Lower lobe of right lung (tissue), 2 donors: ENCODE data around the gene ENO1. TPM values are rescaled to one million over a fixed set of nuclear protein-coding genes. Genes with fewer than 3 reads are reported as not detected.
A peak's percentile ranks its signal among the peaks of the same experiment; 100 is the strongest.

Source experiments
- ATAC-seq, 2 donors: fragments of 200-7000 bp; cut with Tn5 transposase; one replicate each; pipeline ENCODE4 v1.9.1; 2020 to 2022; ENCODE audit warnings: mild to moderate bottlenecking in 2 of 2, moderate library complexity in 2 of 2
- DNase-seq: peaks from one replicate; pipeline ENCODE4 v3.0.0-alpha.2; 2020
- H3K27ac ChIP-seq: fragments of 200-600 bp; one replicate; pipeline ENCODE4 v1.8.0; 2022
- H3K27me3 ChIP-seq: fragments of 200-600 bp; one replicate; pipeline ENCODE4 v1.8.0; 2022; ENCODE audit warnings: low read depth
- H3K36me3 ChIP-seq: fragments of 200-600 bp; one replicate; pipeline ENCODE4 v1.8.0; 2022; ENCODE audit warnings: mild to moderate bottlenecking
- H3K4me1 ChIP-seq: fragments of 200-600 bp; one replicate; pipeline ENCODE4 v1.8.0; 2022
- H3K4me3 ChIP-seq: fragments of 200-600 bp; one replicate; pipeline ENCODE4 v1.8.0; 2022; ENCODE audit warnings: mild to moderate bottlenecking
- H3K9me3 ChIP-seq: fragments of 200-600 bp; one replicate; pipeline ENCODE4 v1.8.0; 2022
- intact Hi-C: fragments of 100-400 bp; cut with DNase I; formaldehyde crosslinking; loops from one replicate; pipeline ENCODE4 v1.11.0; 2022
- total RNA-seq: library from RNA; stranded (reverse); fragmentation: NEBNext Ultra II Directional; extraction: Animal tissue kit (Norgen Biotek cat#: 25700); gene quantifications from one replicate; pipeline ENCODE4 v1.2.1, GENCODE V29; 2021
- TF ChIP-seq, protein P1 (sequence below): fragments of 200-600 bp; IDR thresholded peaks from one replicate; pipeline ENCODE4 v1.8.0; 2022; ENCODE audit warnings: antibody characterized with exemption, mild to moderate bottlenecking
- donor health status: DM: no; HTN: yes; CAD: no; lungs with severe emphysema.

The ENO1 gene
- total RNA-seq, 1 donor from 2014 or later, result 580 TPM

DNA sequence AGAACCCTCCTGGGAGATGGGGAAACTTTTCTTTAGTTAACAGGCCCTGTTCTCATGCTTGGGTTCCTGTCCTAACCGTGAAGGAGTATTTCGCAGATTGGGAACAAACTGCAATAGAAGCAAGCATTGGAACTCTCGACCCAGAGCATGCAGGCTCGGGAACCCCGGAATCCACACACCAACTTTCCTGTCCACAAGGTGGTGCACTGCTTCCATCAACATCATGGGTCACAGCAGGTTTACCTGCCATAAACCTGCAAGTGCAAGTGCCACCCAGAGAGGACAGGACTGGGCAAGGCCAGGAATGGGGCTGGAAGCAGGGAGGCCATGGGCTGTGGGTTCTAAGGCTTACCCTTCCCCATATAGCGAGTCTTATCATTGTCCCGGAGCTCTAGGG is 6.9 kb downstream of the ENO1 start:
- intact Hi-C loops, result no loop called here
- peaks cover 60% of the 10 kb centered on the region for H3K4me1 ChIP-seq
- no peaks in the 10 kb centered on the region for H3K27me3 ChIP-seq
- H3K4me3 ChIP-seq, result no peak overlapping the region
- TF ChIP-seq, protein P1, sequence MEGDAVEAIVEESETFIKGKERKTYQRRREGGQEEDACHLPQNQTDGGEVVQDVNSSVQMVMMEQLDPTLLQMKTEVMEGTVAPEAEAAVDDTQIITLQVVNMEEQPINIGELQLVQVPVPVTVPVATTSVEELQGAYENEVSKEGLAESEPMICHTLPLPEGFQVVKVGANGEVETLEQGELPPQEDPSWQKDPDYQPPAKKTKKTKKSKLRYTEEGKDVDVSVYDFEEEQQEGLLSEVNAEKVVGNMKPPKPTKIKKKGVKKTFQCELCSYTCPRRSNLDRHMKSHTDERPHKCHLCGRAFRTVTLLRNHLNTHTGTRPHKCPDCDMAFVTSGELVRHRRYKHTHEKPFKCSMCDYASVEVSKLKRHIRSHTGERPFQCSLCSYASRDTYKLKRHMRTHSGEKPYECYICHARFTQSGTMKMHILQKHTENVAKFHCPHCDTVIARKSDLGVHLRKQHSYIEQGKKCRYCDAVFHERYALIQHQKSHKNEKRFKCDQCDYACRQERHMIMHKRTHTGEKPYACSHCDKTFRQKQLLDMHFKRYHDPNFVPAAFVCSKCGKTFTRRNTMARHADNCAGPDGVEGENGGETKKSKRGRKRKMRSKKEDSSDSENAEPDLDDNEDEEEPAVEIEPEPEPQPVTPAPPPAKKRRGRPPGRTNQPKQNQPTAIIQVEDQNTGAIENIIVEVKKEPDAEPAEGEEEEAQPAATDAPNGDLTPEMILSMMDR, result peak; percentile 30
- DNase-seq (no peak), ATAC-seq (peak in 1 of 2 donors; percentile 40)
- peak overlapping the region; percentile 2 for H3K27ac ChIP-seq
- no peaks in the 10 kb centered on the region for H3K9me3 ChIP-seq
- peaks cover 94% of the 10 kb centered on the region for H3K36me3 ChIP-seq

DNA sequence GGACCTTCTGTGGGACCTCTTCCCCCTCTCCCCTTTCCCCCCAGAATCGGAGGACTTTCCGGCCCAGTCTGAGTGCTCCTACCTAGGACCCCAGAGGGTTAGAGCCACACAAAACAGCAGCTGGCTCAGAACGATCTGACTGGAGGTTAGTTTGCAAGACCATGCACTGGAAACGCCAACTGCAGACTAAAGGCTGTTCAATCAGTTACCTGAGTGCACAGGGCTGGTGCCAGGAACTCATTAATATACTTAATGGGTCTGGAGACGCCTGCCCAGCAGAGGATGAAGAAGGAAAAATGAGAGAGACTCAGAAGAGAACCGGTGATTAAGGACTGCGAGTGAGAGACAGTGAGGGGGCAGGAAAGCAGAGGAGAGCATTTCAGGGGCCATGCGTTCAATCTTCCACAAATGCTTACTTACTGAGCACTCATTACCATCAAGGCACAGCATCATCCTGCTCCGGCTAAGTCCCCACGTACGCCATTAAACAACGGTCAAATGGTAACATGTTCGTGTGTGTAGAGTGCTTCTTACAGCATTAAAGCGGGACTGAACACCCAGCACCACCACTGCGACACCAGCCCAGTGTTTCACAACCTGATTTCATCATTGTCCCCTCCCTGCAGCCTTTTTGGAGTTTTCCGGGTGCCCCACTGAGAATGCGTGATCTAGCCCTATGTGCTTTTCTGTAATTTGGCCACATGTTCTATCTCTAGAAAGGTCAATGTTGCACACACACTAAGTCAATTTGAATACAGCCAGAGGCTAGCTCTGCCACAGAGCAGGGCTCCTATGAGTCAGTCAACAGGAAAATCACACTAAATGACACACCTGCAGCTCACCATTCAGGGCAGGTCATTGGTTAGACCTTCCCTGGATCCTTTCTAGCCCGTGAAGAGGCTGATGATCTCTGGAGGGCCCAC is 7.6 kb downstream of the ENO1 start:
- DNase-seq, result no peak
- H3K36me3 ChIP-seq, result peaks cover 100% of the 10 kb centered on the region
- no peaks in the 10 kb centered on the region for H3K27me3 ChIP-seq
- no peak overlapping the region for H3K4me3 ChIP-seq
- H3K9me3 ChIP-seq, result no peaks in the 10 kb centered on the region
- H3K4me1 ChIP-seq, result peaks cover 54% of the 10 kb centered on the region
- peak overlapping the region; percentile 2 for H3K27ac ChIP-seq
- ATAC-seq, result peak; percentile 5 to 47
- intact Hi-C loops, result no loop called here
- TF ChIP-seq, protein P1, result no peak

DNA sequence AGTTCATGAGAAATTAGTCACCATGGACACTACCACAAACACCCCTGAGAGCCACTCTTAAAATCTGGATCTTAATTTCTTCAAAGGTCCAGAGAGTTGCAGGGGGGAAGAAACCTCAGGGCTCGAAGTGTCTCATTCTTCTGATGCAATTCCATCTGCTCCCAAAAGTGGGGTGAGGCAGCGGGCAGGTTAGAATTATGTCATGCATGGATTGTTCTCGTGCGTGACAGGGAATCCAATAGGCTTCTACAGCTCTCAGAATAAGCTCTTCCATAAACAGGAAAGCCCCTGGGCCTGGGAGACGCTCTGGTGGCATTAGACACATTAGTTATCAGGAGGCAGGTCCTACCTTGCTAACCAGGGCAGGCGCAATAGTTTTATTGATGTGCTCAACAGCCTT is 8.4 kb downstream of the ENO1 start:
- no peaks in the 10 kb centered on the region for H3K27me3 ChIP-seq
- TF ChIP-seq, protein P1, result no peak
- H3K9me3 ChIP-seq, result no peaks in the 10 kb centered on the region
- DNase-seq (no peak), ATAC-seq (no peak)
- H3K4me1 ChIP-seq, result peaks cover 46% of the 10 kb centered on the region
- no peak overlapping the region for H3K4me3 ChIP-seq
- peaks cover 100% of the 10 kb centered on the region for H3K36me3 ChIP-seq
- intact Hi-C loops, result no loop called here
- H3K27ac ChIP-seq, result no peak overlapping the region

DNA sequence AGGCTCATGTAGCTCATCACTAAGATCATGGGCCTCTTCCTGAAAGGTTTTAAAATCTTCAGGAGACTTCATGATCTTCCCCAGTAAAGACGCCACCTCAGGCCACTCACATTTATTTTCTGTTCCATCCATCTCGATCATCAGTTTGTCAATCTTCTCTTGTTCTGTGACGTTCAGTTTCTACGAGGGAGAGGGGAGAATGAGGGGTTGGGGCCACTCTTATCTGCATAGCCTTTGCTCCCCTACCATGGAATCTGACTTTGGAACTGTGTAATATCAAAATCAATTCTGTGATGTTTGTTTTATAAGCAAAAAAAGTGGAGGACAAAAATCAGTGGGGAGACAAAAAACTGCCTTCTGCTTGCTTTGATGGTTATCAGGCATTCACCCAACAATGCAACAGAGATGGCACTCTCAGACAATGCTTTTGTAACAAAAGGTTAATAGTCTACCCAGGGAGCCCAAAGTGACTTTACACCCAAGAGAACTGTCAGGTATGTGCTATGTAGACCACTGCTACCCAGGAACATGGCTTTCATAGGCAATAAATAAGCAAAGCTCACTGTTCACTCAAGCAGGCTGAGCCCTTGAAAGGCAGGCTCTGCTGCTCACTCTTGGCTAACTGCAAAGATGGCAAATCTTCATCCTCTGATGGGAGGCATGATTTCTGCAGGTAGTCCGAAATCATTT is 10.5 kb downstream of the ENO1 start:
- Histone ChIP-seq H3K9me3 (no peaks in the 10 kb centered on the region), H3K27ac (no peak overlapping the region), H3K36me3 (peaks cover 100% of the 10 kb centered on the region), H3K4me3 (no peak overlapping the region), H3K4me1 (peaks cover 25% of the 10 kb centered on the region), H3K27me3 (no peaks in the 10 kb centered on the region)
- no peak for DNase-seq
- TF ChIP-seq, protein P1, result no peak
- intact Hi-C loops, result no loop called here
- no peak for ATAC-seq

DNA sequence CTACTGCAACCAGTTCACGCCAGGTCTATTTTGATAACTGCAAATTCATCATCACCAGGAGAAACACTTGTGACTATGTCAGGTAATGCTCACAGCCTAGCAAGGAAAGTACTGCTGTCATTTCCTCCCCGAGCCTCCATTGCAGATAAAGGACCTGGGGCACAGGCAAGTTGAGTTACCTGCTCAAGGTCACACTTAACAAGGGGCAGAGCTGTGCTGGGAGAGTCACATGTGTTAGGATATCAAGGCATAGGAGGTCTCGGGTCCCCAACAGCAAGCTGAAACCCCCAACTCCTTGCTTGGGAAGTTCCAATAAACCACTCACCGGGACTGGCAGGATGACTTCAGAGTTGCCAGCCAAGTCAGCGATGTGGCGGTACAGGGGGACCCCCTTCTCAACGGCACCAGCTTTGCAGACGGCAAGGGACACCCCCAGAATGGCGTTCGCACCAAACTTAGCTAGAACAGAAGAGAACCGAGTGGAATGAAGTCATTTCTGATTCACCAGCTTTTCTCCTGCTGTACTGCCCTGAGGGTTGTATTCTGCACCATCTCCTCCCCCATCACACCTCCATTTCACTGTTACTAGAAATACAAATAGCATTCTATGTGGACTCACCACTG is 11.6 kb downstream of the ENO1 start:
- intact Hi-C loops, result no loop called here
- DNase-seq, result no peak
- no peak for ATAC-seq
- Histone ChIP-seq H3K4me3 (no peak overlapping the region), H3K4me1 (peaks cover 14% of the 10 kb centered on the region), H3K27me3 (no peaks in the 10 kb centered on the region), H3K36me3 (peaks cover 100% of the 10 kb centered on the region), H3K27ac (no peak overlapping the region), H3K9me3 (no peaks in the 10 kb centered on the region)
- TF ChIP-seq, protein P1, result no peak
